ENCODE results near the gene CEP57L1. TPM values are rescaled to one million over a fixed set of nuclear protein-coding genes. Genes with fewer than 3 reads are reported as not detected.

Gene CEP57L1
- total RNA-seq, 1 donor from 2014 or later = 11.0 TPM

- Mint-ChIP-seq H3K4me3 (ENCODE audit: unreplicated experiment) (no peak overlapping the region), H3K27me3 (ENCODE audit: unreplicated experiment) (no peaks in the 10 kb centered on the region), H3K9me3 (ENCODE audit: unreplicated experiment) (no peaks in the 10 kb centered on the region), H3K36me3 (ENCODE audit: low read depth, unreplicated experiment) (no peaks in the 10 kb centered on the region), H3K27ac (ENCODE audit: unreplicated experiment) (no peak overlapping the region), H3K4me1 (ENCODE audit: unreplicated experiment) (no peaks in the 10 kb centered on the region)
- no peak for DNase-seq (ENCODE audit: low spot score)
- TF ChIP-seq, protein P1, sequence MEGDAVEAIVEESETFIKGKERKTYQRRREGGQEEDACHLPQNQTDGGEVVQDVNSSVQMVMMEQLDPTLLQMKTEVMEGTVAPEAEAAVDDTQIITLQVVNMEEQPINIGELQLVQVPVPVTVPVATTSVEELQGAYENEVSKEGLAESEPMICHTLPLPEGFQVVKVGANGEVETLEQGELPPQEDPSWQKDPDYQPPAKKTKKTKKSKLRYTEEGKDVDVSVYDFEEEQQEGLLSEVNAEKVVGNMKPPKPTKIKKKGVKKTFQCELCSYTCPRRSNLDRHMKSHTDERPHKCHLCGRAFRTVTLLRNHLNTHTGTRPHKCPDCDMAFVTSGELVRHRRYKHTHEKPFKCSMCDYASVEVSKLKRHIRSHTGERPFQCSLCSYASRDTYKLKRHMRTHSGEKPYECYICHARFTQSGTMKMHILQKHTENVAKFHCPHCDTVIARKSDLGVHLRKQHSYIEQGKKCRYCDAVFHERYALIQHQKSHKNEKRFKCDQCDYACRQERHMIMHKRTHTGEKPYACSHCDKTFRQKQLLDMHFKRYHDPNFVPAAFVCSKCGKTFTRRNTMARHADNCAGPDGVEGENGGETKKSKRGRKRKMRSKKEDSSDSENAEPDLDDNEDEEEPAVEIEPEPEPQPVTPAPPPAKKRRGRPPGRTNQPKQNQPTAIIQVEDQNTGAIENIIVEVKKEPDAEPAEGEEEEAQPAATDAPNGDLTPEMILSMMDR (IDR thresholded peaks at IDR 0.05; ENCODE audit: unreplicated experiment) = no peak
Observed at GRCh38 chr6:109182578-109182977, 87.3 kb downstream of the CEP57L1 start.

DNA sequence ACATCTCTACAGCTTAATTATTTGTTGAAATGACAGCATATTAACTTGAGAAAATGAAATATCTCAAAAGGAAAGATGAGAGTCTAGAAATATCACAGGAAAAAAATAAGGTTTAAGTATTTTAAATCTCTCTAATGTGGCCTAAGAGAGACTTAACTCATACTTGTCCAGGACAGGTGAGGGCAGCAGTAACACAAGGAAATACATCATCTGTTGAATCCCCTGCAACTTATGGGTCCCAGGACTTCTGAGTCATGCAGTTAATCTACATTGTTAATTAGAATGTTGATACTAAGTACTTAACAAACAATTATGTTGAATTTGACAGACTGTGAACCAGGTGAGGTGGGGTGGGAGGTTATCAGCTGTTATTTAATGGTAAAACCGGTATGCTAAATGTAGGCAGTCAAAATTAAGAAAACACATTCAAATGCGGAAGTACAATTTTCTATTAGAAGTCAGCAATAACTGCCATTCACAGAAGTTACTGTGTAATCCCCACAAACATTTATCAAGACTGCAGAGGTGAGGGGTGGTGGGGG, 87.9 kb downstream of the CEP57L1 start:
- H3K27ac Mint-ChIP-seq (ENCODE audit: unreplicated experiment) = no peak overlapping the region
- no peak for DNase-seq (ENCODE audit: low spot score)
- no peaks in the 10 kb centered on the region for H3K27me3 Mint-ChIP-seq (ENCODE audit: unreplicated experiment)
- H3K4me1 Mint-ChIP-seq (ENCODE audit: unreplicated experiment) = no peaks in the 10 kb centered on the region
- TF ChIP-seq, protein P1 (IDR thresholded peaks at IDR 0.05; ENCODE audit: unreplicated experiment) = no peak
- no peaks in the 10 kb centered on the region for H3K36me3 Mint-ChIP-seq (ENCODE audit: low read depth, unreplicated experiment)
- no peaks in the 10 kb centered on the region for H3K9me3 Mint-ChIP-seq (ENCODE audit: unreplicated experiment)
- H3K4me3 Mint-ChIP-seq (ENCODE audit: unreplicated experiment) = no peak overlapping the region

DNA sequence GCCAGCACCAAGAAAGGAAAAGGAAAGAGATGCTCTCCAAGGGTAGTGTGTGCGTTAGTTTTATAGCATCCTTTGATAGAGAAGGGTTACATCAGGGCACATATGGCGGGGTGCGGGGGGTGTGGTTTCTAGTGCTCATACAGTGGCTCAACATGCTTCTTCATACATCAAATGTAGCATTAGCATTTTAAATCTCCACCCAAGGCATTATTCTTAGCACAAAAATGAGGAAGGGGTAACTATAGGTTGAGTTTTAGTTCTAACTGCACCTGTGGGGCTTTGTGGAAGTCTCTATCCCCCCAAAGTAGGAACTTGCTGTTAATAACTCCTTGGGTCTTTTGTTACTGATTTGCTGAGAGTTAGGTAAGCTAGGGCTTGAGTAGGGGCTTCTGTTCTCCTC, 89.3 kb downstream of the CEP57L1 start:
- no peak for DNase-seq (ENCODE audit: low spot score)
- no peaks in the 10 kb centered on the region for H3K27me3 Mint-ChIP-seq (ENCODE audit: unreplicated experiment)
- no peaks in the 10 kb centered on the region for H3K36me3 Mint-ChIP-seq (ENCODE audit: low read depth, unreplicated experiment)
- H3K4me3 Mint-ChIP-seq (ENCODE audit: unreplicated experiment) = no peak overlapping the region
- TF ChIP-seq, protein P1 (IDR thresholded peaks at IDR 0.05; ENCODE audit: unreplicated experiment) = no peak
- H3K9me3 Mint-ChIP-seq (ENCODE audit: unreplicated experiment) = no peaks in the 10 kb centered on the region
- H3K27ac Mint-ChIP-seq (ENCODE audit: unreplicated experiment) = no peak overlapping the region
- H3K4me1 Mint-ChIP-seq (ENCODE audit: unreplicated experiment) = no peaks in the 10 kb centered on the region

- no peak overlapping the region for H3K4me3 Mint-ChIP-seq (ENCODE audit: unreplicated experiment)
- no peaks in the 10 kb centered on the region for H3K27me3 Mint-ChIP-seq (ENCODE audit: unreplicated experiment)
- no peaks in the 10 kb centered on the region for H3K9me3 Mint-ChIP-seq (ENCODE audit: unreplicated experiment)
- TF ChIP-seq, protein P1 (IDR thresholded peaks at IDR 0.05; ENCODE audit: unreplicated experiment) = no peak
- DNase-seq (ENCODE audit: low spot score) = no peak
- H3K4me1 Mint-ChIP-seq (ENCODE audit: unreplicated experiment) = no peaks in the 10 kb centered on the region
- no peak overlapping the region for H3K27ac Mint-ChIP-seq (ENCODE audit: unreplicated experiment)
- H3K36me3 Mint-ChIP-seq (ENCODE audit: low read depth, unreplicated experiment) = peaks cover 4% of the 10 kb centered on the region
Observed at GRCh38 chr6:109186012-109186411, 90.7 kb downstream of the CEP57L1 start.

DNA sequence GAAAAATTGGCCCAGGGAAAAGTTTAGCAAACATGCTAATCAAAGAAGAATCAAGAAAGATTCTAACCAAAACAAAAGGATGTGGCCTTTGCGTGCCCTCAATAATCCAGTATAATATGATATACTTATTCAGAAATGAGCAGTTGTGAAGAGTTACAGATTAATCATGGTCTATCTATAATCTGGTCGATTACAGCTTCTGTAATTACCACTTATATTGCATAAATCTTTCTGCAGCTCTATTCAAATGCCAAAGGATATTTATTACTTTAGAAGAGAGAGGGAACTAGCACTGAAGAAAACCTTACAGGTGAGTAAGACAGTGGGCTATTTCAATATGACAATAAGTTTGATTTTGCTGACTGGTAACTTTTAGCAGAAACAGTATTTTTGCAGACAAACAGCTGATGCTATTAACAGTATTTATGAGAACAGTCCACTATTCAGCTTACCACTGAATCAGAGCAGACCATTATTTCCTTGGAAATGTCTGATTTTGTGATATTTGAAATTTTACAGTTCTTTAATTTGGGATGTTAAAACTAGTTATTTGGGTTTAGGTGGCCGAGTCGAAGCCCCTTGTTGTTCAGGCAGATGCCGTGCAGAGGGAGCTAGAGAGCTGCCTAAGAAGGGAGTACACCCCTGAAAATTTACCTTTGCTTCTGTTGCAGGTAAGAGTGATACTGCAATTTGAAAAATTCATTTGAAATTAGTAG, 92.2 kb downstream of the CEP57L1 start:
- peaks cover 6% of the 10 kb centered on the region for H3K36me3 Mint-ChIP-seq (ENCODE audit: low read depth, unreplicated experiment)
- H3K27ac Mint-ChIP-seq (ENCODE audit: unreplicated experiment) = no peak overlapping the region
- TF ChIP-seq, protein P1 (IDR thresholded peaks at IDR 0.05; ENCODE audit: unreplicated experiment) = peak; percentile 64
- H3K4me3 Mint-ChIP-seq (ENCODE audit: unreplicated experiment) = no peak overlapping the region
- DNase-seq (ENCODE audit: low spot score) = peak; percentile 53
- no peaks in the 10 kb centered on the region for H3K4me1 Mint-ChIP-seq (ENCODE audit: unreplicated experiment)
- H3K27me3 Mint-ChIP-seq (ENCODE audit: unreplicated experiment) = no peaks in the 10 kb centered on the region
- no peaks in the 10 kb centered on the region for H3K9me3 Mint-ChIP-seq (ENCODE audit: unreplicated experiment)
